ENCODE measurements around the gene DNAJC1.

DNAJC1 gene

GRCh38 chr10:21757185-21757901 is 246.2 kb downstream of the DNAJC1 start:
- no peak for TF ChIP-seq CTCF (IDR thresholded peaks at IDR 0.05; ENCODE audit: low read depth, low read length, missing control alignments)
- DNase-seq (ENCODE audit: extremely low read depth, low read depth), result no peak
- H3K4me3 ChIP-seq (replicated peaks; ENCODE audit: low read depth, low read length), result no peak overlapping the region

- TF ChIP-seq CTCF (IDR thresholded peaks at IDR 0.05; ENCODE audit: low read depth, low read length, missing control alignments), result no peak
- DNase-seq (ENCODE audit: extremely low read depth, low read depth), result no peak
- no peak overlapping the region for H3K4me3 ChIP-seq (replicated peaks; ENCODE audit: low read depth, low read length)
These were observed 246.8 kb downstream of the DNAJC1 start for GRCh38 chr10:21756707-21757106.

- no peak for TF ChIP-seq CTCF (IDR thresholded peaks at IDR 0.05; ENCODE audit: low read depth, low read length, missing control alignments)
- DNase-seq (ENCODE audit: extremely low read depth, low read depth), result no peak
- no peak overlapping the region for H3K4me3 ChIP-seq (replicated peaks; ENCODE audit: low read depth, low read length)
These were observed 249.0 kb downstream of the DNAJC1 start for GRCh38 chr10:21754410-21755011.

- H3K4me3 ChIP-seq (replicated peaks; ENCODE audit: low read depth, low read length), result no peak overlapping the region
- no peak for DNase-seq (ENCODE audit: extremely low read depth, low read depth)
- no peak for TF ChIP-seq CTCF (IDR thresholded peaks at IDR 0.05; ENCODE audit: low read depth, low read length, missing control alignments)
These were observed 249.8 kb downstream of the DNAJC1 start for GRCh38 chr10:21753497-21754270.

GRCh38 chr10:21751341-21752310 is 251.9 kb downstream of the DNAJC1 start:
- DNase-seq (ENCODE audit: extremely low read depth, low read depth), result no peak
- no peak for TF ChIP-seq CTCF (IDR thresholded peaks at IDR 0.05; ENCODE audit: low read depth, low read length, missing control alignments)
- H3K4me3 ChIP-seq (replicated peaks; ENCODE audit: low read depth, low read length), result no peak overlapping the region

GRCh38 chr10:21750424-21750823 is 253.1 kb downstream of the DNAJC1 start:
- no peak for DNase-seq (ENCODE audit: extremely low read depth, low read depth)
- no peak for TF ChIP-seq CTCF (IDR thresholded peaks at IDR 0.05; ENCODE audit: low read depth, low read length, missing control alignments)
- H3K4me3 ChIP-seq (replicated peaks; ENCODE audit: low read depth, low read length), result no peak overlapping the region
